ENCODE measurements around the gene DAGLA. TPM values are rescaled to one million over a fixed set of nuclear protein-coding genes. Genes with fewer than 3 reads are reported as not detected.

The DAGLA gene
- total and polyA plus RNA-seq, 2 donors (not counting 3 experiments of a cell fraction or from before 2014, with no cell fraction given): 2.5 to 4.7 TPM

DNA sequence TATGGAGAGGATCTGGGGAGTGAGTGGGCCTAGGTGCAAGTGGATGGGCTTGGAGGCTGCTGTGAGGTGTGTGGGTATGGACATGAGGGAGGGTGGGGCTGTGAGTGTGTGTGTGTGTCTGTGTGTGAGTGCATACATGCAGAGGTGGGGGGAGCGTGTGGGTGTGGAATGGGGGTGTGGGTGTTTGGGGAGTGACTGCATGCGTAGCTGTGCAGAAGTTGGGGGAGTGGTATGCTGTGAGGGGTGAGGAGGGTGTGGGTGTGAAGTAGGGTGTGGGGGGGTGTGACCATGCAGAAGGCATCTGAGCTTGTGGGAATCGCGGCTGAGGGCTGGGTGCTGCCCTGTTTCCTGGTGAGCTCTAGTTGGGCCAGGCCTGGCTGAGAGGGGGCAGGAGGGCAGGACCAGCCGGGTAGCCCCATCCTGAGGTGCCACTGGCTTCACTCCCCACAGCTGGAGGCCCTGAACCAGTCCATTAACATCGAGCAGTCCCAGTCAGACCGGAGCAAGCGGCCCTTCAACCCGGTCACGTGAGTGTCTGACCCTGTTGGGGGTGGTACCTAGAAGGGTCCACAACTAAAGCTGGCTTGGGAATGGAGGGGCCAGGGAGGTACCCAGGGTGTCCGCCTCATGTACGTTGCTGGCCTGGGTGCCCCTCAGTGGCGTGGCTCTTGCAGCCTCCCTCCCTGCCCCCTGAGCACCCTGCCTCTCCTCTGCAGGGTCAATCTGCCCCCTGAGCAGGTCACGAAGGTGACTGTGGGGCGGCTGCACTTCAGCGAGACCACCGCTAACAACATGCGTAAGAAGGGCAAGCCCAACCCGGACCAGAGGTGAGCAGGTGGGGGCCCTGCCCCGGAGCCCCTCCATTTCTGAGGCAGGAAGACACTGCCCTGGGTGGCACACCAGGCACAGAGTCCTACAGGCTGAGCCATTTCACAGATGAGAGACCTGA is 95.7 kb downstream of the DAGLA start:
- BruUV-seq (replicated peaks): no TSS peak
- intact Hi-C loops (cut with micrococcal nuclease): loop anchor here (1.0 kb wide), 2 partner anchors 24 to 29 kb away; partner anchors contain the start of gene MYRF
- H3K27ac ChIP-seq (ENCODE audit: insufficient read depth, low read depth, low read length): no peak overlapping the region

More for the DNA sequence above, 95.7 kb downstream of the DAGLA start:
- H3K9me1 ChIP-seq (replicated peaks; ENCODE audit: control insufficient read depth, extremely low read depth, insufficient read depth, low read length): no peaks in the 10 kb centered on the region
- H3K79me2 ChIP-seq (ENCODE audit: control insufficient read depth, insufficient read depth, low read length): no peaks in the 10 kb centered on the region
- no peak overlapping the region for H3K4me3 ChIP-seq (replicated peaks in 1 of 3; ENCODE audit: insufficient read depth in 1 of 3, low read depth in 1 of 3, low read length in 3 of 3)
- H3K4me1 ChIP-seq (ENCODE audit: control insufficient read depth, extremely low read depth, insufficient read depth, low read length): peaks cover 6% of the 10 kb centered on the region
- no peak overlapping the region for H3K4me2 ChIP-seq (ENCODE audit: insufficient read depth, low read length)
- H4K20me1 ChIP-seq (replicated peaks; ENCODE audit: control insufficient read depth, extremely low read depth, insufficient read depth, low read length): no peaks in the 10 kb centered on the region
- no peak for TF ChIP-seq POLR2A (IDR thresholded peaks at IDR 0.05; ENCODE audit: low read depth, low read length)
- TF ChIP-seq, protein P1, sequence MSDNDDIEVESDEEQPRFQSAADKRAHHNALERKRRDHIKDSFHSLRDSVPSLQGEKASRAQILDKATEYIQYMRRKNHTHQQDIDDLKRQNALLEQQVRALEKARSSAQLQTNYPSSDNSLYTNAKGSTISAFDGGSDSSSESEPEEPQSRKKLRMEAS (IDR thresholded peaks at IDR 0.05; ENCODE audit: insufficient read depth, insufficient read length): no peak
- TF ChIP-seq POLR2AphosphoS5 (IDR thresholded peaks at IDR 0.05; ENCODE audit: insufficient read depth, low read depth, low read length): no peak
- TF ChIP-seq GATA2 (IDR thresholded peaks at IDR 0.05; ENCODE audit: insufficient read depth, insufficient read length, low read depth, low read length): no peak
- TF ChIP-seq, protein P2, sequence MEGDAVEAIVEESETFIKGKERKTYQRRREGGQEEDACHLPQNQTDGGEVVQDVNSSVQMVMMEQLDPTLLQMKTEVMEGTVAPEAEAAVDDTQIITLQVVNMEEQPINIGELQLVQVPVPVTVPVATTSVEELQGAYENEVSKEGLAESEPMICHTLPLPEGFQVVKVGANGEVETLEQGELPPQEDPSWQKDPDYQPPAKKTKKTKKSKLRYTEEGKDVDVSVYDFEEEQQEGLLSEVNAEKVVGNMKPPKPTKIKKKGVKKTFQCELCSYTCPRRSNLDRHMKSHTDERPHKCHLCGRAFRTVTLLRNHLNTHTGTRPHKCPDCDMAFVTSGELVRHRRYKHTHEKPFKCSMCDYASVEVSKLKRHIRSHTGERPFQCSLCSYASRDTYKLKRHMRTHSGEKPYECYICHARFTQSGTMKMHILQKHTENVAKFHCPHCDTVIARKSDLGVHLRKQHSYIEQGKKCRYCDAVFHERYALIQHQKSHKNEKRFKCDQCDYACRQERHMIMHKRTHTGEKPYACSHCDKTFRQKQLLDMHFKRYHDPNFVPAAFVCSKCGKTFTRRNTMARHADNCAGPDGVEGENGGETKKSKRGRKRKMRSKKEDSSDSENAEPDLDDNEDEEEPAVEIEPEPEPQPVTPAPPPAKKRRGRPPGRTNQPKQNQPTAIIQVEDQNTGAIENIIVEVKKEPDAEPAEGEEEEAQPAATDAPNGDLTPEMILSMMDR (IDR thresholded peaks at IDR 0.05; ENCODE audit: extremely low read depth in 1 of 2, insufficient read depth in 1 of 2, low read depth in 1 of 2, low read length in 2 of 2): no peak
- TF ChIP-seq MYC (IDR thresholded peaks at IDR 0.05; ENCODE audit: low read depth, low read length): no peak
- no peaks in the 10 kb centered on the region for H3K9me3 ChIP-seq (replicated peaks; ENCODE audit: control insufficient read depth, insufficient read depth, low read length)
- dilution Hi-C loops (cut with MboI; ENCODE audit: extremely low pct_ligation_motif_present, low sequenced_read_pairs): no loop called here
- DNase-seq (ENCODE audit: low read depth, low spot score): no peak
- no peaks in the 10 kb centered on the region for H3K36me3 ChIP-seq (ENCODE audit: control insufficient read depth in 2 of 2, extremely low read depth in 1 of 2, insufficient read depth in 2 of 2, low read length in 2 of 2)
- POLR2A ChIA-PET: no interaction called here
- CTCF ChIA-PET: interaction anchor here (0.8 to 4.1 kb wide), 6 partner anchors 9 to 27 kb away, joined by 3 to 91 read pairs (median 4); no protein-coding TSS in a partner anchor
- no peak for FAIRE-seq
- H2AFZ ChIP-seq (ENCODE audit: low read depth, low read length): no peak overlapping the region
- H3K27me3 ChIP-seq (ENCODE audit: control insufficient read depth in 2 of 2, insufficient read depth in 2 of 2, low read length in 2 of 2): no peaks in the 10 kb centered on the region
- H3K9ac ChIP-seq (replicated peaks; ENCODE audit: extremely low read depth, insufficient read depth, low read length): no peak overlapping the region

All from endothelial cell of umbilical vein (primary cell).